NCI-H446 treated with DMSO at 0.1 percent for 48 hours (cell line): ENCODE data around the gene FLNC.

Experiments
- DNase-seq: peaks from one replicate; lab custom pipeline; 2025; lab: John Stamatoyannopoulos, UW

The FLNC gene

DNA sequence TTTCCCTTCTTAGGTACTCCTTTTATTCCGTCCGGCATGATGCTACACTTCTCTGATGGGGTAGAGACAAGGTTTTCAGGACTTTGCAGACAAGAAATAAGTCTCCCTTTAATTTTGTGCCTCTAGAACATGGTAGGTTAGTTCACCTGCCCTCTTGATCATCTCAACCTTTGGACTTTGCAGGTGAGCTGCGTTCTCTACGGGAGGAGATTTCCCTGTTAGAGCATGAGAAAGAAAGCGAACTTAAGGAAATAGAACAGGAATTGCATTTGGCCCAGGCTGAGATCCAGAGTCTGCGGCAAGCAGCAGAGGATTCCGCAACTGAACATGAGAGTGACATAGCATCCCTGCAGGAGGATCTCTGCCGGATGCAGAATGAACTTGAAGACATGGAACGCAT is 29.2 kb upstream of the FLNC start:
- DNase-seq = no peak

DNA sequence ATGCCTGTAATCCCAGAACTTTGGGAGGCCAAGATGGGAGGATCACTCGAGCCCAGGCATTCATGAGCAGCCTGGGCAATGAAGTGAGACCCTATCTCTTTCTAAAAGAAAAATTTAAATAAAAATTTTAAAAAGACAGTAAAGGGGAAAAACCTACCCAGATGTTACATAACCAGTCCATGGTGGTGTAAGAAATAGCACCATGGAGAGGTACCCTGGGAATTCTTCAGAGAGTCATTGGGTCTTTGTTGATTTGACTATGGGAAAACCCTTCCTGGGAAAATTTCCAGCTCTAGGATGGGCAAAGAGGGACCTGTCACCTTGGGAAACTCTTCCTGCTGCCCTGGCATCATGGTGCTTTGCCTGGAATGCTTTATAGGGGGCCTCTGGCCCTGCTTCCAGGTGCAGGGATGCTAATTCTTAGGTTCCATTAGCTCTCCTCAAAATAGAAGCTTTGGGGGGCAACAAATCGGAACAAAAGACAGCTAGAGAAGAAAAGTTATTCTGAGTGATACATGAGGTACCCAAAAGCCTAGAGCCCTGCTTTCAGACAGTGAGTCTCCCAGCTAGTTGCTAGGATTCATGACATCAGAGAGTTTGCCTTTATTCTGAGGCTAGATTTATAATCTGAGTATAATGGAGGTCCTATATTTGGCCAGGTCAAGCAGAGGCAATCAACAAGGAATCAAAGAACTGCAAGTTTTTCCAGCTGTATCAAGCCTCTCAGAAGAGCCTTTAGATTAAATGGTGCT is 28.4 kb upstream of the FLNC start:
- no peak for DNase-seq

DNA sequence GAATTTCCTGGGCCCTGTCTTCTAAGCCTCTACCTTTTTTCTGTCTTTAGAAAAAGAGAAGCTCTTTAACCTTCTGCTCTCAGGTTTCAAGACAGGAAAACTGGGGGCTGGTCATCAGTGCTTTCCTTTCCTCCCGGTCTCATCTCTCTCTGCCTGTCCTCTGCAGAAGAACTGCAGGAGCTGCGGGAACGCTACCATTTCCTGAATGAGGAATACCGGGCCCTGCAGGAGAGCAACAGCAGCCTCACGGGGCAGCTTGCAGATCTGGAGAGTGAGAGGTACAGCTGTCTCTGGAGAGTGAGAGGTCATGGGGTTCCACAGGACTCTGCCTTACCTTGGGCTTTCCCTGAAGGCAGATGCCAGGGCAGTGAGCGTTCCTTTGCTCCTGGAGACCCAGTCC is 25.7 kb upstream of the FLNC start:
- no peak for DNase-seq

DNA sequence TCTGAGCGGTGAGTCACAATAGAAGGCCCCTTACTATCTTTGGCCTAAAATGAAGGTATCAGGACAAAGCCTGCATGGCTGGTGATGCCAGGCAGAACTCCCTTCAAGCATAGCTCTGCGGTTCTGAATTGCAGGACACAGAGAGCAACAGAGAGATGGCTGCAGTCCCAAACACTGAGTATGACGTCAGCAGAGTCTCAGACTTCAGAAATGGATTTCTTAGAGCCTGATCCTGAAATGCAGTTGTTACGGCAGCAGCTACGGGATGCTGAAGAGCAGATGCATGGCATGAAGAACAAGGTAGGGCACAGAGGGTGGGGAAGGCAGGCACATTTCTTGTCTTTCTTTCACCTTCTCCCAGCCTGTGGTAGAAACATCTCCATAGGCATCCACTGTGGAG is 25.0 kb upstream of the FLNC start:
- DNase-seq = no peak

DNA sequence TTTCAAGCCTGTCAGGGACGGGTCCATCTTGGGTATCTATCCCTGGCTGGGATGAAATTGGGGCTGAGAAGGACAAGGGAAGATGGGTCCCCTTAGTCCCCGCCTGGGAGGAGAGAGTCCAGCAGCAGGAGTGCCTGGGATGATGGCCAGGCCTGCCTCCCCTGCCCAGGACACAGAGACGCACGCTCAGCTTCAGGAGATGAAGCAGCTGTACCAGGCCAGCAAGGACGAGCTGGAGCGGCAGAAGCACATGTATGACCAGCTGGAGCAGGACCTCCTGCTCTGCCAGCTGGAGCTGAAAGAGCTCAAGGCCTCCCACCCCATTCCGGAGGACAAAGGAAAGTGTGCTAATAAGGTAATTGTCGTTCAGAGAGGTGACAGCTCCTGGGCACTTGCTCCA is 23.0 kb upstream of the FLNC start:
- DNase-seq = no peak

DNA sequence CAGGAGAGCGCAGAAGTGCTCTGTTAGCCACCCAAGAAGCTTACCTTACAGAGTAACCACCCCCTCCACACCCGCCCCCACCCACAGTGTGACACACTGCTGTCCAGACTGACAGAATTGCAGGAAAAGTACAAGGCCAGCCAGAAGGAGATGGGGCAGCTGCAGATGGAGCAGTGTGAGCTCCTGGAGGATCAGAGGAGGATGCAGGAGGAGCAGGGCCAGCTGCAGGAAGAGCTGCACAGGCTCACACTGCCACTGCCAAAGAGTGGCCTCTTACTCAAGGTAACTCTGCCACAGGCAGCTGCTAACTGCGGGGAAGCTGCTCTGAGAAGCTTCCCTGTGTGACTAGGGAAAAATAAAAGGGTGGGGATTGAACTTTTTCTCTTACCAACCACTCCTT is 20.8 kb upstream of the FLNC start:
- DNase-seq = no peak

DNA sequence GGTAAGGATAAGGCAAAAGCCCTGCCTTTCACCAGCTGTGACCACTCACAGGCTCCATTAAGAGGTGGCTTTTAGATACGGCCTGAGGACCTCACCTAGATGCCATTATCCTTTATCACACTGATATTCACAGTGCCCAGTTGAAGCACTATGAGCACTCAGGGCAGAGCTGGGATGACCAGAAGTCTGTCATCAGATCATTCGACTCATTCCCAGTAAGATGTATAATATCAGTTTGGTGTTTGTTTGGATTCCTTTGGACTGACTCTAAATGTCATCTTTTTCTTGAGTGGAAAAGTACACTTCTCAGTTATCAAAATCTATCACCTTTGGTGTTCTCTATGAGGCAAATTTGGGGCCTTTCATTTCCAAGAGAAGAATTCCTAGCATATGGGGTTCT is 19.7 kb upstream of the FLNC start:
- DNase-seq = no peak

DNA sequence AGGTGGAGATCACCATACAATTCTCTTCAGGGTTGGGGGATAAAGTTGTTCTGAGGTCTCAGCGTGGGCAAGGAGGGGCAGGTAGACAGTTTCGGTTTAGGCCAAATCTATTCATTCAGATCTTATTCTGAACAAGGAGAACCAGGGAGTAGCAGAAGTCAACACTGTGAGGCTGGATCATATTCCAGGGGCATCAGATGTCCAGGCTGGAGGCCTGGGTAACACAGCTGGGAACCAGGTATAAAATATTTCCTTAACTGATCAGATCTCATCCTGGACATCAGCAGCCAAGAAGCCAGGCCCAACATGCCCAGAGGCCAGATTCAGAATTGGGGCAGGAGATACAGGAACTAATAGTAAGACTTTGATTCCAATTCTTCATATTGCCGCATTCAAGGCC is 19.2 kb upstream of the FLNC start:
- no peak for DNase-seq

DNA sequence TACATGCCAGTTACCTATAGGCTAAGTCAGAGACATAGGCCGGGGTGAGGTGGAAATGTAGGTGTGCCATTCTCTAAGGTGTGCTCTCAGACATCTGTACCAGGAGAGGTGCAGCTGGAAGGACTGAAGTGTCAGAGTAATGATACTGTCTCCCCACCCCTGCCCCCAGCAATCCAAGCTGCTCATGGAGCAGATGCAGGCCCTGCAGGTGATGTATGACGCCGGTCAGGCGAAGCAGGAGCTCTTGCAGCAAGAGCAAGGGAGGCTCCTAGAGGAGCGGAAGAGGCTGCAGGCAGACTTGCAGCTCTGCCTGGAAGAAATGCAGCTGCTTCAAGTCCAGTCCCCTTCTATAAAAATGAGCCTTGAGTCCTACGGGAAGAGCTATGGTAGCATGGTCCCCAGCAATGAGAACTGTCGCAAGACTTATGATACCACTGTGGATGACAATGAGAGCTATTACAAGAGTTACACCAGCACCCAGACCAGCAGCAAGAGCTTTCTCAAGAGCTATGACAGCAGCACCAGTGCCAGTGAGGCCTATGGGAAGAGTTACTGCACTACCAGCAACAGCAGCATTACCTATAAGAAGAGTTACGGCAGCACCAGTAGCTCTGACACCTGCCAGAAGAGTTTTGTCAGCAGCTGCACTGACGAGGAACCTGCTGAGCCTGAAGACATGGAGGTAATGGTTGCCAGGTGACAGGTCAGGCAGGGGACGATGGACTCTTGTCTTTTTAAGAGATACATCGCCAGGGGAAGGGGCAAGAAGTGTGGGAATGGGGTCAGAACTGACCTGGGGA is 18.4 kb upstream of the FLNC start:
- DNase-seq = no peak

DNA sequence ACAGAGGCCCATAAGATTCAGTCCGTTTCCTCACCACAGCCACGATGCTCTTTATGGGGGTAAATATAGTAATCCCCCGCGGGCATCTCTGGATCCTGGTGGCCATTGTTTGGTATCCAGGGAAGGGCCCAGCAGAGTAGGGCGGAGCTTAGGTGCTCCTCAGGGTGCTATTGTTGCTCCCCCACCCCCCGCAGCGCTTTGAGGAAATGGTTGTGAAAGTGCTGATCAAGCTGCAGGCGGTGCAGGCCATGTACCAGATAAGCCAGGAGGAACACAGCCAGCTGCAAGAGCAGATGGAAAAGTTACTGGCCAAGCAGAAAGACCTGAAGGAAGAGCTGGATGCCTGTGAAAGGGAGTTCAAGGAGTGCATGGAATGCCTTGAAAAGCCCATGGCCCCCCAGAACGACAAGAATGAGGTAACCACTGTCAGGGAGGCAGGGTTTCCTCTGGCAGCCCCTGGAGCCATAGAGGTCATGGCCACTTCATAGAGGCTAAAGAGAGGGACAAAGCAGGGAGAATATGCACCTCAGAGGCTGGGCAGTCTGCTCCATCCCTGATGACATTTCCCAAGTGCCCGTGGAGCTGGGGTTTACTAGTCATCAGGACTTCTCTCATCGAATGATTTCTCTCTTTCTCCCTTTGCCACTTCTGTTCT is 17.6 kb upstream of the FLNC start:
- DNase-seq = no peak

DNA sequence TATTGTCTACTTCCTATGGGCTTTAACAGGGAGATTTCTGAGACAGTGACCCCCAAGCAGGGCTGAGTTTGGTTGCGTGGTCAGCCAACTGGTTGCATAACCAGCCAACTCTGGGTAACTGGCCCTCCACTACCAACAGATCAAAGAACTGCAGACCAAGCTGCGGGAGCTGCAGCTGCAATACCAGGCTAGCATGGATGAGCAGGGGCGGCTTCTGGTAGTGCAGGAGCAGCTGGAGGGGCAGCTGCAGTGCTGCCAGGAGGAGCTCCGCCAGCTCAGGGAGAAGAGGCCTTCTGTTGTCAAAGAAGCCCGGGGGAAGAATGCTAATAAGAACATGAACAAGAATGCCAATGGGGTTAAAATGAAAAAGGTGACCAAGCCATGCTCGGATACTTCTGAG is 15.7 kb upstream of the FLNC start:
- DNase-seq = no peak

DNA sequence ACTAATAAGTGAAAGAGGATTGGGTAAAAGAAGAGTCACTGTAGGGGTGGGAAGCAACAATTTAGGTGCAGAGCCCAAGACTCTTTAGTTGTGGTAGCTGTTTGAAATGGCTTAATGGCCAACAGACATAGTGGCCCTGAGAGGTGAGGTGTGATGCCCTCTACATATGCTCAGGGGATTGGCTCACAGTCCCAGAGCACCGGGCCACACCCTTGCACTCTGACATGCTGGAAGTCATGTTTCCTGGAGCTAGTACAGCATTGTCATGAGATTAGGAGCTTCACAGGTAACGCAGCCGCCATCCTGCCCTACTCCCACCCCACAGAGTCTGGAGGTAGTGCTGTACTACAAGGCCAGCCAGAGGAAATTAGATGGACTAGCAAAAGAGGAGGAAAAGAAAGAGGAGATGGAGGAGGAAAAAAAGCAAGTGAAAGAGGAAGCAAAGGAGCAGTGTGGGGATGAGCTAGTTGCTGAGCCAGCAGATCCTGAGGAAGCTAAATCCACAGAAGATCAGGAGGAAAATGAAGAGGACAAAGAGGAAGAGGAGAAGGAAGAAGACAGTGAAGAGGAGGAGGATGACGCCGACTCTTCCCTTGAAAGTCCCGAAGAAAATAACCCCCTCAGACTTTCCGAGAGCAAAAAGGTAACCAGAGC is 14.8 kb upstream of the FLNC start:
- no peak for DNase-seq

DNA sequence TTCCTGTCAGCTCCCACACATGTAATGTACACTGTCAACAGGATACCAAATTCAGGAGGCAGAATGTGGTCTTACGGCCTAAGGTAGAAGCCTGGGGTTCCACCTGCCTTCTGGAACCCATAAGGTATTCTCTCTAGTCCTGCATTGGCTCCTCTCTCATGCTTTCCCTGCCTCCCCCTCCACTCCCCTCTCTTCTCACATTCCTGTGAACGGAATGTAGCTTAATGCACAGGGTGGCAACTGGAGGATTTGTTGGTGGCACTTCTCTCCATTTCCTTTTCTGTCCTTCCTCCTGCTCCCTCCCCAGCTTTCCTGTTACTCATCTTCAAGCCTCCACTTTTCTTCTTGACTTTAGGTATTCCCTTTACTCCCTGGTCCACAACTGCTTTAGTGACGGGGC is 11.5 kb upstream of the FLNC start:
- DNase-seq = no peak

DNA sequence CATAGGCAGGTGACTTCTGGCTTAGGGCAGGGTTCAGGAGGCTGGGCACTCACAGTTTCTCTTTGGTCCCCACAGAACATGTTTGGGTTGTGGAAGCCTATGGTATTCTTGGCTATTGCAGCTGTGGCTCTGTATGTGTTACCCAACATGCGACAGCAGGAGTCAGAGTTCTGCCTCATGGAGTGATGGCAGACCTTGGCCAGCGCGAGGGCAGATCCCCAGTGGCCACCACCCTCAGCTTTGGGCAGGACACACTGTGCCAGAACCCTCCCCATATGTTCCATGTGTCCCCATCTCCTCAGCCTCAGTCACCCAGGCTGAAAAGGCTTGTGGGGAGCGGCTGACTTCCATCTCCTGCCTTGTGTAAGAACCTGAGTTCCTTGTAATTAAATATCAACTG is 8.5 kb upstream of the FLNC start:
- DNase-seq = no peak

DNA sequence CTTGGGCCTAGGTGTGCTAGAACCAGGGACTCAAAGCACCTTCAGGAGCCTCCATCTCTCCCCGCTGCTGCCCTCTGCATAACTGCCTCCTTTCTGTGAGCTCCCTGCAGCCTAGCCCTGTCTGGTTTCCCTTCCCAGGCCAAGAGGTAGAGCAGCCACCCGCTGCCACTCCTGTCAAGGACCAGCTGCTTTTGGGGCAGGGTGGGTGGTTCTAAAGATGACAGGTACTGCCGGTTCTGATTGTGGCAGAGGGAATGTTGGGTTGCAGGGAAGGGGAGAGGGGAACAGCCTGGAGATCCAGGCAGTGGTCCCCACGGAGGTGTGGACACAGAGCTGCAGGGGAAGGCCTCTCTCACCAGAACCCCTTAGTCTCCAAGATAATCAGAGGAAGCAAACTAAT is 3.7 kb upstream of the FLNC start:
- DNase-seq = no peak

DNA sequence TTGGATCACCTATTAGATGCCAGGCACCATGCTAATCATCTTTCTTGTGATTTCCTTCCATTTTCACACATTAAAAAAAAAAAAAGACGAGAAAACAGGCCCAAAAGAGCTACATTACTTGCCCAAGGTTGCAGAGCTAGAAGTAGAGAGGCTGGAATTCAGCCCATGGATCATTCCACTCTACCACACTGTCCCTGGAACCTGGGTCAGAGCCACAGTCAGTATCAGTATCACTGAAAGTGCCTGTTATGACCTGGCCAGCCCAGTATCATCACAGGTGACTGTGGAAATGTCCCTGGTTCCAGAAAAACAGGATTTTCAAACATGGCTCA is 3.3 kb upstream of the FLNC start:
- DNase-seq = no peak

DNA sequence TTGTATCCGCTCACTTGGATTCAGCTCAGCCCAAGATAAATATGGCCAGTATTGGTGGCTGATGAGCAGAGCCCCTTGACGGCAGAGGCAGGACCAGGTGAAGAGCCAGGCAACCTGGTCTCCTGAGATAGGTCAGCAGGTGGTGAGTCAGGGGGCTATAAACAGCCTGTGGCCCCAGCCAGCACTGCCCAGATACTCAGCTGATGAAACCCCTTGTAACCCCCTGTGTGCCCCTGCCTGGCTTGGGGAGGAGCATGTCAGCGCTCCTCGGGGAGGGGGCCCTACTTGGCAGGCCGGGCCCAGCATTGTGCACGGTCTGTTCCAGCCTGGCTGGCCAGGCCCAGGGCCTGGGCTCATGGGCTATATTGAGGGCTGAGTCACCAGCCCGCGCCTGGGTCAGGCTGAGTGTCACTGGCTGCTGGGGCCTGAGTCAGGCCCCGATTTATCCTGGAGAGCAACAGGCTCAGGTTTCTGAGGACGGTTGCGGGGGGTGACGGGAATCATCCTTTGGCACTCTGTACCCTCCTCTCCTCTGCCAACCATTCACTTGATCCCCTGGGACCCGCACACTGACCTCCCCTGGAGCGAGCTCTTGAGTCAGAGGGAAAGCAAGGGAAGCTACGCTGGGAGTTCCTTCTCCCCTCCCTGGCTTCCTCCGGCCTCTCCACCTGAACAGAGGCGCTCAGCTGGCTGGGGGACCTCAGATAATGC is 2.8 kb upstream of the FLNC start:
- DNase-seq = no peak

DNA sequence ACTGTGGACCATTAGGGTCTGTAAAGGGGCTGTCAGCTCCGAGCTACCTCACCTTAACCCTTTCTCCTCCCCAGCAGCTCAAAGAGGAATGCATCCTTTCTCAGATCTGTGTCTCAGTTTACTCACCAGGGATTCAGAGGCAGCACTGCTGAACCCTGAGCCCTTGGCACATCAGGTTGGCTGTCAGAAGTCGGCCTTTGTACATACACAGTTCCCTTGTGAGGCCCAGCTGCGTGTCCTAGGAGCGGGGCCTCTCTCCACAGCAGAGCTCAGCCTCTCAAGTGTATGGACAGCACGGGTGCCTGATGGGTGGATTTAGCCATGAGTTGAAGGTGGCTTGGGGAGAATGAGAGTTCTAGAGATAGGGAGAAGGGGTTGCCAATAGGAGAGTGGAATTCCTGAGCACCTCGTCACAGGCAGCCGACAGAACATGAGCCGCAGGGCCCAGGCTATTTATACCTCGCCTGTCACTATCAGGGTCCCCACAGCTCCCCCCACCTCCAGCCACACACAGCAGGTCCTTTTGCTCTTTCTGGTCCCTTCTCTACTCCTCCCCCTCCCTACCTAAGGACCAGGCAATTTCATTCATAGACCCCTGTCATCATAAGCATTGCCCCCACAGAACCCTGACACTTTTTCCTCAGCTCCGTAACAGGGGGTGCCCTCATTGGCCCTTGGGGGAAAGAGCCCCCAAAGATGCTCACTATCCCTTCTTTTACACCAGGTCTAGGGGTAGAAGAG is 2.1 kb upstream of the FLNC start:
- DNase-seq = no peak

DNA sequence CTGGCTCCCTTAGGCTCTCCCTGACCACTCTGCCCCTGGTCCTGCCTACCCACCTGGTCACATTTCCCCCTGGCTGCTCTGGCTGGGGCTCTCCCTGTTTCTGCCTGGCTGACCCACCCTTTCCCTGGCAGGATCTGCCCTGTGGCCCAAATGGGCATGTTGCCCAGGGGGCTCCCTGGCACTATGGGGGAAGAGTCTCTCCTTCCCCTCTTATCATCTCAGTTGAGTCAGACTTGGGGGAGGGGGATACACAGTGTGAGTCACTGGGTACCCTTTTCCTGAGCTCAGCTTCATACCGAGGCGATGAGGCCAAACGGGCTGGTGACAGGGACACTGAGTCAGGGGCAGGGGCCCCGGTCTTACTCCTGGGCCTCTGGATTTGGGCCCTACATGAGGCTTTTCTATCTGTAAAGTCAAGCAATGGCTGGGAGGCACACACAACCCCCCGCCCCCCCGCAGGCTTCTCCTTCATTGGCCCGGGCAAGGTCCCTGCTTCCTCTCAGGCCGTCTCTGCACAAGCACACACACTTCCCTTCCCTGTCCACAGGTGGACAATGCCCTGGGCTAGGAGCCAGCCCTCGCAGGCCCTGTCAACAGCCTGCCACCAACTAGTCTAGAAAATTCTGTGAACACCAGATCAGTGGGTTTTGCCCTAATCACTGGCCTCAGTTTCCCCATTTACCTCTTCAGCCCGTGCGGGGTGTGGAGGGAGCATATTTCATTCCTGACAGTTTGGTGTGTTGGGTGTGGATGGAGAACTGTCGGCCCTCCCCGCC is 627 bp upstream of the FLNC start:
- DNase-seq = no peak

DNA sequence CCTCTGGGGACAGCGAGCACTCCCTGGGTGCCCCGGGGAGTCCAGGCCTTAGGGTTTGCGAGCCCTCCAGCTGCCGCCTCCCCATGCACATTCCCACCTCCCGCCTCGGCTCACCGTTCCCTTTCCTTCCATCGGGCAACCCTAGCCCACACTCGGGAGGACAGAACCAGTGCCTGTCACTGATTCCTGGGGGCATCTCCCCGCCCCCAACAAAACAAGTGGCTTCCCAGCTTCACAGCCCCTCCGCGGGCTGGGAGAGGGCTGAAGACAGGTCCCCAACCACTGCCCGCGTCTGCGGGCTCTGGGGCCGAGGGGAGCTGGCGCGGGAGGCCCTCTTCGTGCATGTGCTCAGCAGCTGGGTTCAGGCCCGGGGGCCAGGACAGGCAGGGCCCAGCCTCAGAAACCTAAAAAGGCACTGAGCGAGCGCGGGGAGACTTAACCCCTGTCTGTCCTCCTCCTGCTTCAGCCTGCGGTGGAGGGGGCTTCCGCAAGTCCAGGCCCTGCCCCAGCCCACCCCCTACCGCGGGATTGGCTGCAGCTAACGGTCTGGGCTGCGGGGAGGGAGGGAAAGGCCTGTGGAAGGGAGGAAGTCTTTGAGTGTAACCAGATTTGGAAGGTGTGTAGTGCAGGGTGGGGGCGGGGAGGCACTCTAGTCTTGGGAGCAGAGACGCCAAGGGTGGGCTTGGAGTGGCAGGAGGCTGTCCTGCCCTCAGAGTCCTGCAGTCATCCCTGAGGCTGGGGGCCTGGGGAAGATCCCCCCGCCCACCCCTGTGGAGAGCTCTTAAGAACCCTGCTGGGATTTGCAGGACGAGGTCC is 1.2 kb downstream of the FLNC start:
- no peak for DNase-seq
